Measurements from ENCODE around the gene GFRA1. TPM values are rescaled to one million over a fixed set of nuclear protein-coding genes. Genes with fewer than 3 reads are reported as not detected.

GFRA1 gene
- total RNA-seq, 4 donors from 2014 or later = 1.8 to 21.4 (median 12.1) TPM

DNA sequence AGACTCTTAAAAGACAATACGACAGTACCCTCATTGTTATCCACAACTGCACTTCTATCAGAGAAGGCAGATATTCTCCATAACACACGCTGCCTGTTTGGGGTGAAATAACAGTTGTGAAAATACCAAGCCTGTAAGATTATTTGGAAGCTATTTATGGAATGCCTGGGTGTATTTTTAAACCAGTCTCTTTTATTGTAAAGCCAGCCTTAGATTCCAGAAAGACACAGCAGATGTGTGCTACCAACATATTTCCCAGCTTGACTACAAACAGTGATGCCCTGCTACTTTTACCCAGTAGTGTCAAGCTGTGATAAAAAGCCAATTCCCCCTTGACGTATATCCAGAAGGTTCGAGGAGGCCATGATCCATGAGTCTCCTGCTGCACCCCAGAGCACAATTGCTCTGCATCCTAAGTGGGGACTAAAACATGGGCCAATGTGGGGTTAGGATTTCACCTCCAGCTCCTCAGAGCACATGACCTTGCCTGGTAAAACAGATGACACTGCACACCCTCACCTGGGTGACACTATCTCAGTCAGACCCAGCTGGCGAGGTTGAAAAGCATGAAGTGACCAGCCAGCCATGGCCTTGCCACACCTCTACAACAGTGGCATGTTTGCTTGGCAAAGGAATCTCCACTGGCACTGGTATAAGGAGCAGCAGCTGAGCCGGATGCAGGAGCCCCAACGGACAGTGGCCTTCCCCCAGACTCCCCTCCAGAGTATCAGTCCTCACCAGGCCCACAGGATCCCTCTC lies 62.2 kb downstream of the GFRA1 start:
- TF ChIP-seq, protein P1, sequence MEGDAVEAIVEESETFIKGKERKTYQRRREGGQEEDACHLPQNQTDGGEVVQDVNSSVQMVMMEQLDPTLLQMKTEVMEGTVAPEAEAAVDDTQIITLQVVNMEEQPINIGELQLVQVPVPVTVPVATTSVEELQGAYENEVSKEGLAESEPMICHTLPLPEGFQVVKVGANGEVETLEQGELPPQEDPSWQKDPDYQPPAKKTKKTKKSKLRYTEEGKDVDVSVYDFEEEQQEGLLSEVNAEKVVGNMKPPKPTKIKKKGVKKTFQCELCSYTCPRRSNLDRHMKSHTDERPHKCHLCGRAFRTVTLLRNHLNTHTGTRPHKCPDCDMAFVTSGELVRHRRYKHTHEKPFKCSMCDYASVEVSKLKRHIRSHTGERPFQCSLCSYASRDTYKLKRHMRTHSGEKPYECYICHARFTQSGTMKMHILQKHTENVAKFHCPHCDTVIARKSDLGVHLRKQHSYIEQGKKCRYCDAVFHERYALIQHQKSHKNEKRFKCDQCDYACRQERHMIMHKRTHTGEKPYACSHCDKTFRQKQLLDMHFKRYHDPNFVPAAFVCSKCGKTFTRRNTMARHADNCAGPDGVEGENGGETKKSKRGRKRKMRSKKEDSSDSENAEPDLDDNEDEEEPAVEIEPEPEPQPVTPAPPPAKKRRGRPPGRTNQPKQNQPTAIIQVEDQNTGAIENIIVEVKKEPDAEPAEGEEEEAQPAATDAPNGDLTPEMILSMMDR (IDR thresholded peaks at IDR 0.05) = no peak
- H3K27me3 ChIP-seq = no peaks in the 10 kb centered on the region
- no peaks in the 10 kb centered on the region for H3K36me3 ChIP-seq
- H3K27ac ChIP-seq = no peak overlapping the region
- no peaks in the 10 kb centered on the region for H3K9me3 ChIP-seq
- H3K4me3 ChIP-seq = no peak overlapping the region
- no peak for DNase-seq
- H3K4me1 ChIP-seq = peaks cover 0 to 11% (median 0%) of the 10 kb centered on the region in 4 donors

DNA sequence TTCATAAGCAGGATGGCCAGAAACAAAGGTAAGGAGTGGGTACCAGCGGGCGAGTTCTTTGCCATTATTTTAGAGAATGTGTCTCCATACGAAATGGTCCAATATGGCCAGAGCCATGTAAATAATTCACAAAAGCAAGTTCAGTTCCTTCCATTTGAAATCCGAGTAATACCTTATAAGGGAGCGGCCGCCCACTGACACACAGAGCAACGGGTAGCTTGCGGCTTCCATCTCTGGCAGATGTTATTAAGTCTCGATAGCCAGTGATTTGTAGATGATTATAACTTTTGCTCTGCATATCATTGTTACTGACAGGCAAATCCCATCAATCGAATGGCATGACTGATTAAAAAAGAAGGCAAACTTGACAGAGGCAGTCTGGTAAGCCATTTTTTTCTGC lies 63.2 kb downstream of the GFRA1 start:
- no peak overlapping the region for H3K27ac ChIP-seq
- H3K4me3 ChIP-seq = no peak overlapping the region
- no peak for DNase-seq
- no peak for TF ChIP-seq POLR2A (IDR thresholded peaks at IDR 0.05)
- TF ChIP-seq, protein P1 (IDR thresholded peaks at IDR 0.05) = no peak
- no peaks in the 10 kb centered on the region for H3K27me3 ChIP-seq
- H3K36me3 ChIP-seq = no peaks in the 10 kb centered on the region
- no peaks in the 10 kb centered on the region for H3K9me3 ChIP-seq
- peaks cover 0 to 11% (median 0%) of the 10 kb centered on the region in 4 donors for H3K4me1 ChIP-seq

DNA sequence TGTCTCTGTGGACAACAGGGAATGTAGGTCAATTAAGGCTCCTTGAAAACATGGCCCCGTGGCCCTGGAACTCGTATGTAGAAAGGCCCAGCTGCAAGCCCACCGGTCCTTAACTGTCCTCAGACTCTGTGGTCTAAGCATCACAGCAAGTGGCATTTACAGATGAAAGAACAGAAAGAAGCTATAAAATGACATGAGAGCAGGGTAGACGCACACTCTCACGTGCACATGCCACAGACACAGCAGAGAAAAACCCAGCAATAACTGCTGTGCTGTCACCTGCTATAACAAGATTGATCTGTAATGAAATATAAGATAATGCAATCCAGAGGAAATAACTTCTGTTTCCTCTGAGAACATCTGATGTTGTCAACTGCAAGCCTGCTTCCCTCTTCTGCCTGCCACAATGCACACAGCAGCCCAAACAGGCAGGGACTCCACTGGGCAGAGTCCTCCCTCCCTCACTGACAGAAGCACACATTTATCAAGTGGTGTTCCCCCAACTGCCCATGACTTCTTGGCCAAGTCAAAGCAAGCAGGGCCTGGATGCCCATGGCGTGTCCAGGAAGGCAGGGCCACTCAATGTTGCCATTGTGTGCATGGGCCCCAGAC lies 63.9 kb downstream of the GFRA1 start:
- no peak for TF ChIP-seq POLR2A (IDR thresholded peaks at IDR 0.05)
- TF ChIP-seq, protein P1 (IDR thresholded peaks at IDR 0.05) = no peak
- H3K9me3 ChIP-seq = no peaks in the 10 kb centered on the region
- peaks cover 0 to 11% (median 0%) of the 10 kb centered on the region in 4 donors for H3K4me1 ChIP-seq
- no peaks in the 10 kb centered on the region for H3K36me3 ChIP-seq
- no peak for DNase-seq
- no peak overlapping the region for H3K27ac ChIP-seq
- H3K27me3 ChIP-seq = no peaks in the 10 kb centered on the region
- no peak overlapping the region for H3K4me3 ChIP-seq

DNA sequence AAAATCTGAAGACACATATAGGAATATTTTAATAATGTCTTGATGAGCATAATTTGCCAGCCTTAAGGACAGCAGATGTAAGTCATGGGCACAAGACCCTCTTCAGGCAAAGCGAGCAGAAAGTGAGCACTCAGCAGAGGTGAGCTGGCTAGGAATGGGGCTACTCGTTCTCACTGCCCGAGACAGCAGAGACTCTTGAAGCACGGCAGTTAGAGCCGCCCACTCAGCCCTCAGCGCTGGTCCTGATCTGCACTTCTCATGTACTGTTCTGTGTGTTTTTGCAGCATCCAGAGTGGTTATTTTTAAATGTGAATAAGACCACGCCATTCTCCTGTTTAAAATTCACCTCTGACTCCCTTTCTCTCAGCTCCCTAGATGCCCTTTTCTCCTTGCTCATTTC lies 65.3 kb downstream of the GFRA1 start:
- no peaks in the 10 kb centered on the region for H3K27me3 ChIP-seq
- TF ChIP-seq POLR2A (IDR thresholded peaks at IDR 0.05) = no peak
- TF ChIP-seq, protein P1 (IDR thresholded peaks at IDR 0.05) = no peak
- DNase-seq = no peak

DNA sequence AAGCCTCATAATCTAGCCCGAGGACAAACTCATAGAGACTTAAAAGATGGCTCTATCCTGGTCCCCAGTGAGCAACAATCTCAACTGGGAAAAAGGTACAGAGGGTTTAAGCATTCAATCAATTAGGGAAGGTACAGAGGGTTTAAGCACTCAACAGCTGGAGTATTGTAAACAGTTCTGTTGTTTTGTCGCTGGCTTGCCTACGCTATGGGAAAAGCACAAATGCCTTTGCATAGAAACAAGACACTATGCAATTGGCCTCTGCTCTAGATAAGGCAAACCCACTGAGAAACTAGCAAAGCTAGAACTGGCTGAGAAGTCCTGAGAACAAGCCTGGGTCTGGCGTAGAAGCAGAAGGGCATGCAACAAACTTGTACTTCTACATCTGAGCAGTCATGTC lies 69.3 kb downstream of the GFRA1 start:
- no peak overlapping the region for H3K4me3 ChIP-seq
- DNase-seq = no peak

More for the DNA sequence above, 65.3 kb downstream of the GFRA1 start:
- Histone ChIP-seq H3K36me3 (no peaks in the 10 kb centered on the region), H3K4me3 (no peak overlapping the region), H3K9me3 (no peaks in the 10 kb centered on the region), H3K4me1 (peaks cover 0 to 11% (median 0%) of the 10 kb centered on the region in 4 donors), H3K27ac (no peak overlapping the region)

More for the DNA sequence above, 69.3 kb downstream of the GFRA1 start:
- Histone ChIP-seq H3K27me3 (no peaks in the 10 kb centered on the region), H3K9me3 (no peaks in the 10 kb centered on the region), H3K36me3 (no peaks in the 10 kb centered on the region), H3K4me1 (no peaks in the 10 kb centered on the region), H3K27ac (no peak overlapping the region)
- no peak for TF ChIP-seq POLR2A (IDR thresholded peaks at IDR 0.05)
- TF ChIP-seq, protein P1 (IDR thresholded peaks at IDR 0.05) = no peak

All from Peyer's patch (tissue), 4 donors.